NCI-H2107 treated with DMSO at 0.1 percent for 48 hours (cell line): ENCODE results near the gene COL20A1.

Experiments
- DNase-seq: peaks from one replicate; lab custom pipeline; 2025; ENCODE audit not compliant: unreplicated experiment; lab: John Stamatoyannopoulos, UW

COL20A1 gene

GRCh38 chr20:63306673-63307537 is 13.9 kb downstream of the COL20A1 start:
- DNase-seq = no peak

GRCh38 chr20:63307538-63308217 is 14.7 kb downstream of the COL20A1 start:
- DNase-seq = no peak

GRCh38 chr20:63308218-63308911 is 15.4 kb downstream of the COL20A1 start:
- DNase-seq = no peak

- DNase-seq = no peak
Measured at GRCh38 chr20:63309261-63310071, 16.5 kb downstream of the COL20A1 start.

GRCh38 chr20:63310265-63310991 is 17.4 kb downstream of the COL20A1 start:
- no peak for DNase-seq

- no peak for DNase-seq
Measured at GRCh38 chr20:63311186-63311832, 18.3 kb downstream of the COL20A1 start.

GRCh38 chr20:63311833-63312243 is 18.9 kb downstream of the COL20A1 start:
- DNase-seq = no peak

- DNase-seq = no peak
Measured at GRCh38 chr20:63312273-63312672, 19.3 kb downstream of the COL20A1 start.

GRCh38 chr20:63312690-63313348 is 19.8 kb downstream of the COL20A1 start:
- DNase-seq = no peak

- no peak for DNase-seq
Measured at GRCh38 chr20:63313349-63314014, 20.5 kb downstream of the COL20A1 start.

GRCh38 chr20:63314015-63314471 is 21.1 kb downstream of the COL20A1 start:
- no peak for DNase-seq

GRCh38 chr20:63314566-63315239 is 21.7 kb downstream of the COL20A1 start:
- no peak for DNase-seq

- no peak for DNase-seq
Measured at GRCh38 chr20:63315240-63315689, 22.3 kb downstream of the COL20A1 start.

GRCh38 chr20:63315731-63316491 is 22.9 kb downstream of the COL20A1 start:
- DNase-seq = no peak

GRCh38 chr20:63316502-63316921 is 23.5 kb downstream of the COL20A1 start:
- no peak for DNase-seq

GRCh38 chr20:63317061-63317460 is 24.1 kb downstream of the COL20A1 start:
- DNase-seq = no peak
